Heart right ventricle (tissue), 16 donors: ENCODE results near the gene MAPKAPK2. TPM values are rescaled to one million over a fixed set of nuclear protein-coding genes. Genes with fewer than 3 reads are reported as not detected.

Experiments used
- ATAC-seq, 8 donors: fragments of 200-7000 bp; cut with Tn5 transposase; one replicate each; pipeline ENCODE4 v1.9.1; 2020; ENCODE audit warnings: mild to moderate bottlenecking in 8 of 8, moderate library complexity in 8 of 8, moderate number of reproducible peaks in 1 of 8
- DNase-seq, 2 donors: peaks; one replicate each; pipeline ENCODE4 v3.0.0-alpha.2; 2020
- H3K27ac ChIP-seq, 10 donors: fragments of 200-600 bp; sonication (generic) in 2 of 10; one replicate each; pipeline versions ENCODE4 v1.5.0 to v1.8.0; 2020 to 2022; ENCODE audit warnings: mild to moderate bottlenecking in 3 of 10
- H3K27me3 ChIP-seq, 7 donors: fragments of 200-600 bp; one replicate each; pipeline ENCODE4 v1.8.0; 2021 to 2022; ENCODE audit warnings: mild to moderate bottlenecking in 2 of 7
- H3K36me3 ChIP-seq, 9 donors: fragments of 200-600 bp; sonication (generic) in 1 of 9; one replicate each; pipeline versions ENCODE4 v1.5.0 to v1.8.0; 2020 to 2022; ENCODE audit warnings: mild to moderate bottlenecking in 2 of 9
- H3K4me1 ChIP-seq, 9 donors: fragments of 200-600 bp; sonication (generic) in 1 of 9; one replicate each; pipeline versions ENCODE4 v1.5.0 to v1.8.0; 2020 to 2022; ENCODE audit warnings: mild to moderate bottlenecking in 4 of 9
- H3K4me3 ChIP-seq, 10 donors: fragments of 200-600 bp; sonication (generic) in 2 of 10; one replicate each; pipeline versions ENCODE4 v1.5.0 to v1.8.0; 2020 to 2022; ENCODE audit warnings: mild to moderate bottlenecking in 7 of 10, moderate library complexity in 2 of 10
- H3K9me3 ChIP-seq, 11 donors: fragments of 200-600 bp in 10 of 11; sonication (generic) in 2 of 11; one replicate each; pipeline versions ENCODE4 v1.5.0 to v1.8.0; 2013 to 2022; ENCODE audit warnings: mild to moderate bottlenecking in 2 of 11, control low read depth in 1 of 11, moderate library complexity in 1 of 11
- CTCF ChIP-seq, 9 donors: fragments of 200-600 bp; sonication (generic) in 2 of 9; IDR thresholded peaks; one replicate each; pipeline versions ENCODE4 v1.5.0 to v1.8.0; 2021 to 2022; ENCODE audit warnings: antibody characterized with exemption in 9 of 9, mild to moderate bottlenecking in 5 of 9, moderate library complexity in 1 of 9
- WGBS, 2 donors: extraction: QIAGEN DNeasy Blood & Tissue Kit; methylation state at CpG; one replicate each; pipeline ENCODE4 v1.1.7; 2013; ENCODE audit warnings: inconsistent platforms in 1 of 2; 5-methylcytosine and 5-hydroxymethylcytosine counted together
- intact Hi-C, 10 donors: fragments of 100-400 bp; cut with DNase I; formaldehyde crosslinking; loops; one replicate each; pipeline versions ENCODE4 v1.11.1 to v1.14.2; 2022
- polyA plus RNA-seq, 2 donors: library from polyadenylated mRNA; stranded (reverse); fragments of 200-250 nt; gene quantifications; one replicate each; pipeline ENCODE4 v1.2.3, GENCODE V29; 2013
- total RNA-seq, 10 donors: library from RNA; stranded (reverse); fragmentation: NEBNext Ultra II Directional in 3 of 10; extraction: Animal tissue kit (Norgen Biotek cat#: 25700) in 3 of 10; gene quantifications; one replicate each; pipeline versions ENCODE4 v1.2.1 to v1.2.4, GENCODE V29; 2021 to 2023
- donor health status: Arrhythmogenic right ventricular cardiomyopathy.
- donor health status: ischemic (EF 13 %, LVEDD 7.1; RV severe dilation, severe dysfunction).
- donor health status: healthy with polysubstance abuse.
- donor health status: DM: no; HTN: yes; CAD: no.
- donor health status: DM: no; HTN: no; CAD: no.
- donor health status: ischemic (EF 25% LVEDD 6.9; RV normal size, moderate dysfunction).
- donor health status: ischemic (EF 25% LVEDD 5.7; RV mildly dilated, moderate dysfunction).
- donor health status: healthy.
- donor health status: DM: yes; HTN: yes; CAD: no.
- donor health status: Ischemic cardiomyopathy.
- donor health status: ischemic (EF 35%, LVEDD 5.7; RV mildly dilated, moderate dysfunction).
- donor health status: nonischemic (EF 11% LVEDD 7.7; RV severe dilation, severe dysfunction).
- donor health status: DM: yes; HTN: yes; CAD: no.
- donor health status: PGD.
- donor health status: ischemic (EF 29% LVEDD 5.4; RV normal size, mild dysfunction).
- donor health status: nonischemic (EF 23%, LVEDD 6.1; RV moderate dilation, normal function).

The MAPKAPK2 gene
- total and polyA plus RNA-seq, 12 donors: 101 to 323 (median 219) TPM

- no peak for TF ChIP-seq CTCF (IDR thresholded peaks at IDR 0.05)
- Histone ChIP-seq H3K4me3 (peak overlapping the region in 2 of 10 donors; percentile 0 to 12), H3K9me3 (no peaks in the 10 kb centered on the region), H3K36me3 (no peaks in the 10 kb centered on the region), H3K4me1 (peaks cover 54 to 100% (median 98%) of the 10 kb centered on the region in 9 donors), H3K27me3 (no peaks in the 10 kb centered on the region), H3K27ac (peak overlapping the region in 9 of 10 donors; percentile 59 to 84 (median 74))
- ATAC-seq: peak in 6 of 8 donors; percentile 26 to 35 (median 27)
- DNase-seq: no peak
- WGBS, 2 donors: 20 to 28% methylated on average over 4 of the region's 4 CpGs
- intact Hi-C loops: no loop called here
Observed at GRCh38 chr1:206705191-206705590, 20.5 kb downstream of the MAPKAPK2 start.

- H3K27ac ChIP-seq: peak overlapping the region in 9 of 10 donors; percentile 59 to 84 (median 74)
- ATAC-seq: peak in 4 of 8 donors; percentile 19 to 41 (median 29)
- no peaks in the 10 kb centered on the region for H3K27me3 ChIP-seq
- peaks cover 49 to 100% (median 98%) of the 10 kb centered on the region in 9 donors for H3K4me1 ChIP-seq
- H3K9me3 ChIP-seq: no peaks in the 10 kb centered on the region
- no peaks in the 10 kb centered on the region for H3K36me3 ChIP-seq
- DNase-seq: no peak
- peak overlapping the region in 3 of 10 donors; percentile 6 to 12 (median 8) for H3K4me3 ChIP-seq
- no peak for TF ChIP-seq CTCF (IDR thresholded peaks at IDR 0.05)
- intact Hi-C loops: no loop called here
- WGBS, 2 donors: 14 to 18% methylated on average over 8 of the region's 8 CpGs
Observed at GRCh38 chr1:206705726-206706297, 21.1 kb downstream of the MAPKAPK2 start.

GRCh38 chr1:206706298-206706791, 21.6 kb downstream of the MAPKAPK2 start:
- Histone ChIP-seq H3K4me3 (peak overlapping the region in 3 of 10 donors; percentile 6 to 12 (median 8)), H3K27ac (peak overlapping the region in 9 of 10 donors; percentile 59 to 84 (median 74)), H3K4me1 (peaks cover 49 to 100% (median 97%) of the 10 kb centered on the region in 9 donors), H3K9me3 (no peaks in the 10 kb centered on the region), H3K27me3 (no peaks in the 10 kb centered on the region), H3K36me3 (no peaks in the 10 kb centered on the region)
- DNase-seq (peak in 1 of 2 donors; percentile 37), ATAC-seq (peak; percentile 5 to 64 (median 30))
- 16 to 19% methylated on average over 11 of the region's 11 CpGs for whole genome bisulfite sequencing, 2 donors
- no peak for TF ChIP-seq CTCF (IDR thresholded peaks at IDR 0.05)
- intact Hi-C loops: no loop called here

GRCh38 chr1:206706806-206707366, 22.2 kb downstream of the MAPKAPK2 start:
- Histone ChIP-seq H3K9me3 (no peaks in the 10 kb centered on the region), H3K4me1 (peaks cover 49 to 100% (median 95%) of the 10 kb centered on the region in 9 donors), H3K27ac (peak overlapping the region in 9 of 10 donors; percentile 59 to 84 (median 74)), H3K4me3 (peak overlapping the region in 4 of 10 donors; percentile 2 to 12 (median 7)), H3K27me3 (no peaks in the 10 kb centered on the region), H3K36me3 (no peaks in the 10 kb centered on the region)
- WGBS, 2 donors: 22 to 24% methylated on average over 8 of the region's 8 CpGs
- no peak for TF ChIP-seq CTCF (IDR thresholded peaks at IDR 0.05)
- ATAC-seq (peak in 4 of 8 donors; percentile 14 to 39 (median 22)), DNase-seq (no peak)
- intact Hi-C loops: no loop called here
